Midbrain (tissue), 1 donor: ENCODE results near the gene PRAMEF12.
"Not testable (repeated sequence)": the region's sequence is repeated elsewhere in the genome, so short reads cannot be mapped to it uniquely, and the experiment has no call there.

Experiments used
- DNase-seq: peaks from one replicate; lab custom pipeline; 2025; lab: John Stamatoyannopoulos, UW

Gene PRAMEF12

DNA sequence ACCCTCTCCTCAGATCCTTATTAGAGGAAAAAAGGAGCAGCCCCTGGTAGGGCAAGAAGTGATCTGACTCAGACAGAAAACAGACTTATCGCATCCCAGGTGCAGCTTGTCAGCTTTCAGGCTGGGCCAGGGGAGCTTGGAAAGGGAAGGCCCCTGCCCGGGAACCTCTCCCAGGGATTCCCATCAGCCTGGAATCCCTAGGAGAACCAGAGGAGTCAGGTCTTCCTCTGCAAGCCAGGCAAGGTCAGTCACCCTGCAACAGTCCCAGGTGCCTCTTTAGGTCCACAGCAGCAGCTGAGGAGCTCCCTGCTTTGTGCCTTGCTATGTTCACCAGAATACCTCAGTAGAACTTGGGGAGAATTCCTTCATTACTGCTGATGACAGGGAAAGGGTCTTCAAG, 2.9 kb upstream of the PRAMEF12 start:
- DNase-seq = no peak

GRCh38 chr1:12771186-12771585, 2.4 kb upstream of the PRAMEF12 start:
- no peak for DNase-seq

GRCh38 chr1:12772520-12772919, 1.0 kb upstream of the PRAMEF12 start:
- DNase-seq = no peak

GRCh38 chr1:12774801-12775345, 1.3 kb downstream of the PRAMEF12 start:
- DNase-seq = no peak

GRCh38 chr1:12775443-12775842, 1.9 kb downstream of the PRAMEF12 start:
- DNase-seq = no peak

- no peak for DNase-seq
These were observed 3.4 kb downstream of the PRAMEF12 start for GRCh38 chr1:12776801-12777557.

- no peak for DNase-seq
These were observed 4.5 kb downstream of the PRAMEF12 start for GRCh38 chr1:12778061-12778460.

GRCh38 chr1:12778907-12779306, 5.4 kb downstream of the PRAMEF12 start:
- no peak for DNase-seq

DNA sequence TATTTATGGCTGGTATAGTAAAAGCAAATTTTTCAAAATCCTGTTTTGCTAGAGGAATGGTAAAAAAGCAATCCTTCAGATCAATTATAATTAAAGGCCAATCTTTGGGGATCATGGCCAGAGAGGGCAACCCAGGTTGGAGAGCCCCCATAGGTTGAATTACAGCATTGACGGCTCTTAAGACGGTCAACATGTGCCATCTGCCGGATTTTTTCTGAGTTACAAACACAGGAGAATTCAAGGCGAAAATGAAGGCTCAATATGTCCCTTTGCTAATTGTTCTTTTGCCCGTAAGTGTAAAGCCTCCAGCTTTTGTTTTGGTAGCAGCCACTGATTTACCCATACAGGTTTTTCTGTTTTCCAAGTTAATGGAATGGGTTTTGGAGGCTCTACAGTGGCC, 8.0 kb downstream of the PRAMEF12 start:
- not testable (repeated sequence) for DNase-seq

DNA sequence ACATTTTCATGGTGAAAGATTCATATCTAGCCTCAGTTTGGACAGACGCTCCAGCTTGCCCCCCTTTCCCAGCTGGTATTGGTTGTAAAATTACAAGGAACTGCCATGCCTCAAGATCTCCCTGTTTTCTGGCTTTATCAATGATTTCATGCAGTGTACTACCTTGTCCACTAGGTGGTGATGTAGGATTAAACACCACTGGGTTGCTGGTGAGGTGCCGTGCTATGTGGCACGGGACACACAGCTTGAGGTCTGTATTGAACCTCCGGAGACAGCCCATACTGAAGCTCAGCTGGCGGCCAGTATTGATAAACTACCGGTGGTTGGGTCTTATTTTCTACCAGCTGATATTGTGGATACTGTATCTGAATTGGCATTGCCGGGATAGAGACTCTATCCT, 10.2 kb downstream of the PRAMEF12 start:
- not testable (repeated sequence) for DNase-seq

DNA sequence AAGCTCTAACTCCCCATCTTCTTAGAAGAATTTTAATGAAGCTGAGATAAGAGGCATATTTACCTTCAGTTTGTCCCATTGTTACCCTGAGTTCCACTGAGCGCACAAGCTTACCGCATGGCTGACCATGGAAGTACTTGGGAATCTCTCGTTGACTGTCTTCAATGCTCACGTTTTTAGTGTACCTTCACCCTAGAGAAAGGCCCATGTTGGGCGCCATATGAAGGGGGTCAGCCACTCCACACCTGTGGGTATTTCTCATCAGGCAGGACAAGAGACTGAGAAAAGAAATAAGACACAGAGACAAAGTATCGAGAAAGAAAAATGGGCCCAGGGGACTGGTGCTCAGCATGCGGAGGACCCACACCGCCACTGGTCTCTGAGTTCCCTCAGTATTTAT, 11.2 kb downstream of the PRAMEF12 start:
- DNase-seq = not testable (repeated sequence)

GRCh38 chr1:12791097-12791496, 17.6 kb downstream of the PRAMEF12 start, which contains the start of gene PRAMEF1:
Gene PRAMEF1, plus strand, starts transcription at chr1:12791397. Its CDS starts 1,831 bp downstream, at chr1:12793228.
- not testable (repeated sequence) for DNase-seq

DNA sequence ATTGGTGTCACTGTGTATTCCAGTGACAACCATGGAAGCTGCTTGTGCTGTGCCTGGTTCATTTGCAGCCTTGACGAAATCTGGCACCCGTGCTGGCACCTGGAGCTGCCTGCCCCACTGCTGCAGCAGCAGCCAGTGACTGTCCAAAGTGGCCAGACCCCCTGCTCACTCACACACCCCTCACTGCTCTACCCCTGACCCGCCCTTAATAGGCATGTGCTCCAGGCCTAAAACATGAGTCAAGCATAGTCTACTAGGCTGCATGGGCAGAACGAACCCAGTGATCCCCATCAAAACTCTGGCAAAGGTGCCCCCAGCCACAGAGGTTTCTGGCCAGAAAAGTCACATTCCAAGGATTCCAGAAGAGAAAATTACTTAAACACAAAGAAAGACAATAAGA, 25.4 kb downstream of the PRAMEF12 start:
- no peak for DNase-seq

DNA sequence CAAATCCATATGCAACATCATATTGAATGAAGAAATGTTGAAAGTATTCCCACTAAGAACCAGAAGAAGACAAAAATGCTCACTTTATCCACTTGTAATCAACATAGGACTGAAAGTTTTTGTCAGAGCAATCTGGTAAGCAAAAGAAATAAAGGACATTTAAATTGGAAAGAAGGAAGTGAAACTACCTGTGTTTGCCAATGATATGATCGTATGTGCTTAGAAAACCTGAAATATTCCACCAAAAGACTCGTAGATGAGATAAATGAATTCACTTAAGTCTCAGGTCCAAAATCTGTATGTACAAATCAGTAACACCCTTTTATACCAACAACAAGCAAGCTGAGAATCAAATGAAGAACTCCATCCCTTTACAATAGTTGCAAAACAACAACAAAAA, 26.2 kb downstream of the PRAMEF12 start:
- DNase-seq = no peak

DNA sequence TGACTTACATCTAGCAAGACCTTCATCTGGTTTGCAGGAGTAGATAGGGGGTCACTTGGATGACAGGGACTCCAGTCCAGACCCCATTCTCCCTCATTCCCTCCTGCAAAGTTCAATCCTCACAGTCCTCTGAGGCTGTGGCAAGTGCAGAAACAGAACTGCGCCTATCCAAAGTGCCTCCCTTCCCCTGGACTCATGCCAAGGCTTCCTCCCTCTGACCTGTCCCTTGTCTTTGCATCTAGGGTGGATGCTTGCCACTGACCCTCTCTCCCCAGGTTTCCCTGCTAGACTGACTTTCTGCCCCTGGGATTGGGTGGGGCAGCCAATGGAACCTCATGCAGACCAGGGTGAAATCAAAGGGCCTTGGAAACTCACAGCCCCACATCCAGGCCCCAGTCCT, 36.4 kb downstream of the PRAMEF12 start:
- no peak for DNase-seq

DNA sequence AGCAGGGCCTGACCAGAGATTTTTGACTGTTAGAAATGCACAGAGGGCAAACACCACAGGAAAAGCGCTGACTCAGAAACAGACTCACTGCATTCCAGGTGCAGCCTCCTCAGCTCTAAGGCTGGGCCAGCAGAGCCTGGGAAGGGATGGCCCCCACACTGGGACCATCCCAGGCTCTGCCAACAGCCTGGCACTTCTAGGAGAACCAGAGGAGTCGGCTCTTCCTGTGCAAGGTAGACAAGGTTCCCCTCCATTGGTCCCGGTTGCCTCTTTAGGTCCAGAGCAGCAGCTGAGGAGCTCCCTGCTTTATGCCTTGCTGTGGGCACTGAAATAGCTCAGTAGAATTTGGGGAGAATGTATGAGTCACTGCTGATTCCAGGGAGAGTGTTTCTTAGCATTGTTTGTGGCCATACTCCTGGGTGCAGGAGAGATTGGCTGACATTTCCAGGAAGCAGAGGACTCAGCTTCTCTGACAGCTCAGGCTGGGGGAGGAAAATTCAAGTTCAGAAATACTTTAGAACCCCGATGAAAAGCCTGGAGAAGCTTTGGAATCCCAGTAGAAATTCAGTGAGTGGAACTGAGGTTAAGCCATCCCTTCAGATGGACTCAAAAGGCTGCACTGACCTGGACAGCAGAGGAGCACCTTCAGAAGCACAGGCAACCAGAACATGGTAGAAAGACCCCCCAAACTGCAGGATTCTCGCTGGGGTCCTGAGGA, 37.3 kb downstream of the PRAMEF12 start:
- no peak for DNase-seq

DNA sequence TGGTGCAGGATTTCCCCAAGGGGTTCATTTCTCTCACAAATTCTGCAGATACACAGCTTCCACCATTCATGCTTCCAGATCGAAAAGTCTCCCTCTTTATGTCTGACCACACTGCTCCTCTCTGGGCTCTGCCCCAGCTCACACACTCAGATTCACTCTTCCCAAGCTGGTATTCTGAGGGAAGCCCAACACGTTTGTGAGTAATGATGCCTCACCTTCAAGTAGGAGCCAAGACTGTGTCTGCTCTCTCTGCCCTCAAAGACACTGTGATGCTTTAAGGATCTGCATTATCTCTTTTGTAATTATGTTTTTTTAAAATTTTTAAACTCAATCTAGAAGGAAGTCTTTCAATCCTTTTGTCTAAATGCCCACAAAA, 37.9 kb downstream of the PRAMEF12 start:
- no peak for DNase-seq

DNA sequence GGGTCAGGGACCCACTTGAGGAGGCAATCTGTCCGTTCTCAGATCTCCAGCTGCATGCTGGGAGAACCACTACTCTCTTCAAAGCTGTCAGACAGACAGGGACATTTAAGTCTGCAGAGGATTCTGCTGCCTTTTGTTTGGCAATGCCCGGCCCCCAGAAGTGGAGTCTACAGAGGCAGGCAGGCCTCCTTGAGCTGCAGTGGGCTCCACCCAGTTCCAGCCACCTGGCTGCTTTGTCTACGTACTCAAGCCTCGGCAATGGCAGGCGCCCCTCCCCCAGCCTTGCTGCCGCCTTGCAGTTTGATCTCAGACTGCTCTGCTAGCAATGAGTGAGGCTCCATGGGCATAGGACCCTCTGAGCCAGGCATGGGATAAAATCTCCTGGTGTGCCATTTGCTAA, 45.5 kb downstream of the PRAMEF12 start:
- not testable (repeated sequence) for DNase-seq
